Activated CD4-positive, alpha-beta T cell treated with anti-CD3 and anti-CD28 coated beads for 48 hours (primary cell): ENCODE measurements around the gene LAMP2.
"Not testable (repeated sequence)": the region's sequence is repeated elsewhere in the genome, so short reads cannot be mapped to it uniquely, and the experiment has no call there.

ENCODE experiments used
- DNase-seq: peaks from one replicate; pipeline ENCODE4 v3.0.0-alpha.2; 2020

LAMP2 gene

GRCh38 chrX:120468825-120469525, at the start of gene LAMP2:
TSS of gene LAMP2 (minus strand) at chrX:120469296. CDS start at chrX:120469169, 127 bp downstream.
- DNase-seq = peak; percentile 88

GRCh38 chrX:120517936-120518335, 48.8 kb upstream of the LAMP2 start:
- no peak for DNase-seq

- DNase-seq = no peak
Observed at GRCh38 chrX:120514236-120514635, 45.1 kb upstream of the LAMP2 start.

GRCh38 chrX:120512627-120513026, 43.5 kb upstream of the LAMP2 start:
- DNase-seq = no peak

GRCh38 chrX:120512222-120512621, 43.1 kb upstream of the LAMP2 start:
- DNase-seq = no peak

GRCh38 chrX:120504569-120504968, 35.5 kb upstream of the LAMP2 start:
- no peak for DNase-seq

- DNase-seq = no peak
Observed at GRCh38 chrX:120499301-120500072, 30.4 kb upstream of the LAMP2 start.

GRCh38 chrX:120490119-120490518, 21.0 kb upstream of the LAMP2 start:
- DNase-seq = not testable (repeated sequence)

- no peak for DNase-seq
Observed at GRCh38 chrX:120486786-120487185, 17.7 kb upstream of the LAMP2 start.

GRCh38 chrX:120485638-120486520, 16.8 kb upstream of the LAMP2 start:
- peak; percentile 63 for DNase-seq

GRCh38 chrX:120485315-120485637, 16.2 kb upstream of the LAMP2 start:
- no peak for DNase-seq

GRCh38 chrX:120477453-120477852, 8.4 kb upstream of the LAMP2 start:
- no peak for DNase-seq

GRCh38 chrX:120476714-120477113, 7.6 kb upstream of the LAMP2 start:
- DNase-seq = no peak

- not testable (repeated sequence) for DNase-seq
Observed at GRCh38 chrX:120475447-120475846, 6.4 kb upstream of the LAMP2 start.

GRCh38 chrX:120474085-120474484, 5.0 kb upstream of the LAMP2 start:
- no peak for DNase-seq

GRCh38 chrX:120469657-120470056, 561 bp upstream of the LAMP2 start:
- DNase-seq = not testable (repeated sequence)

- DNase-seq = no peak
Observed at GRCh38 chrX:120468479-120468824, 644 bp downstream of the LAMP2 start.

GRCh38 chrX:120468071-120468470, 1.0 kb downstream of the LAMP2 start:
- no peak for DNase-seq

GRCh38 chrX:120464411-120464810, 4.7 kb downstream of the LAMP2 start:
- DNase-seq = no peak

GRCh38 chrX:120463241-120463640, 5.9 kb downstream of the LAMP2 start:
- DNase-seq = no peak

GRCh38 chrX:120462370-120462769, 6.7 kb downstream of the LAMP2 start:
- no peak for DNase-seq

GRCh38 chrX:120459309-120459708, 9.8 kb downstream of the LAMP2 start:
- no peak for DNase-seq

GRCh38 chrX:120457766-120458180, 11.3 kb downstream of the LAMP2 start:
- DNase-seq = no peak

- no peak for DNase-seq
Observed at GRCh38 chrX:120456973-120457372, 12.1 kb downstream of the LAMP2 start.
